AG04450 (cell line): ENCODE data around the gene MEF2A. TPM values are rescaled to one million over a fixed set of nuclear protein-coding genes. Genes with fewer than 3 reads are reported as not detected.
"Not testable (repeated sequence)": the region's sequence is repeated elsewhere in the genome, so short reads cannot be mapped to it uniquely, and the experiment has no call there.

Experiments used
- CTCF ChIA-PET: fragments of 300-600, 350-600 bp; formaldehyde crosslinking; extraction: SDS; loops from one replicate; lab custom pipeline; 2022; ENCODE audit warnings: antibody characterized with exemption, inconsistent platforms; lab: Charles Lee
- POLR2A ChIA-PET: fragments of 350-600 bp; formaldehyde crosslinking; extraction: SDS; loops from one replicate; lab custom pipeline; 2021; ENCODE audit warnings: antibody characterized with exemption, inconsistent platforms; lab: Yijun Ruan, JAX
- DNase-seq: peaks from one replicate; pipeline ENCODE4 v3.0.0-alpha.2; 2011; ENCODE audit warnings: low read depth, low spot score
- H3K27ac ChIP-seq: one replicate; pipeline ENCODE4 v1.5.1; 2012; ENCODE audit warnings: low read depth, low read length, control low read depth
- H3K27me3 ChIP-seq: one replicate; pipeline ENCODE4 v1.6.0; 2012; ENCODE audit warnings: low read length; ENCODE audit not compliant: control insufficient read depth, insufficient read depth
- H3K4me3 ChIP-seq: 2 replicates; pipeline ENCODE4 v1.5.1; 2011; ENCODE audit warnings: mild to moderate bottlenecking, low read depth, low read length, control low read depth
- H3K9me3 ChIP-seq: 2 replicates; pipeline ENCODE4 v1.5.1; 2012; ENCODE audit warnings: low read length; ENCODE audit not compliant: control insufficient read depth, insufficient read depth
- CTCF ChIP-seq: IDR thresholded peaks from 2 replicates; pipeline ENCODE4 v1.5.1; 2011; ENCODE audit warnings: low read depth, low read length, control low read depth, inconsistent platforms
- polyA plus RNA-seq: library from polyadenylated mRNA; depleted of rRNA; stranded (reverse); fragments of >200 nt; gene quantifications from 2 replicates; pipeline ENCODE4 v1.2.3, GENCODE V29; 2011

Gene MEF2A
- polyA plus RNA-seq, 1 experiment = 40.9 TPM

GRCh38 chr15:99733268-99734039 lies 167.7 kb downstream of the MEF2A start, which contains the start of gene LYSMD4:
LYSMD4 (minus strand) TSS chr15:99733437; CDS start chr15:99731999, 1,438 bp downstream.
- Histone ChIP-seq H3K27me3 (peaks cover 3% of the 10 kb centered on the region), H3K9me3 (peaks cover 5% of the 10 kb centered on the region; the same call in 1 of the 2 replicates), H3K27ac (peak within 1 kb of the TSS; percentile 57), H3K4me3 (peak within 1 kb of the TSS; percentile 75)
- POLR2A ChIA-PET = interaction anchor here (0.6 to 1.2 kb wide), 6 partner anchors 13 to 482 kb away, joined by 3 to 4 read pairs (median 3); partner anchors contain the start of gene LRRC28
- no peak for TF ChIP-seq CTCF
- CTCF ChIA-PET = interaction anchor here (0.5 to 6.2 kb wide), 7 partner anchors 20 to 927 kb away, joined by 3 to 65 read pairs (median 4); no protein-coding TSS in a partner anchor
- peak; percentile 66 for DNase-seq

- H3K9me3 ChIP-seq, H3K4me3 ChIP-seq, DNase-seq, H3K27me3 ChIP-seq, H3K27ac ChIP-seq: not testable (repeated sequence)
- CTCF ChIA-PET = interaction anchor here (1.5 to 6.0 kb wide), 2 partner anchors 23 to 30 kb away, joined by 11 to 54 read pairs; no protein-coding TSS in a partner anchor
- POLR2A ChIA-PET = interaction anchor here (1.2 kb wide), 1 partner anchor 25 kb away, joined by 4 read pairs; no protein-coding TSS in a partner anchor
Observed at GRCh38 chr15:99734040-99734291, 168.2 kb downstream of the MEF2A start.

- Histone ChIP-seq H3K9me3 (peaks cover 5% of the 10 kb centered on the region; the same call in 1 of the 2 replicates), H3K4me3 (no peak overlapping the region), H3K27me3 (peaks cover 3% of the 10 kb centered on the region), H3K27ac (no peak overlapping the region)
- POLR2A ChIA-PET = no interaction called here
- CTCF ChIA-PET = interaction anchor here (1.5 to 6.0 kb wide), 3 partner anchors 22 to 31 kb away, joined by 8 to 54 read pairs (median 11); no protein-coding TSS in a partner anchor
- no peak for DNase-seq
- no peak for TF ChIP-seq CTCF
Observed at GRCh38 chr15:99734575-99734974, 168.8 kb downstream of the MEF2A start.

- Histone ChIP-seq H3K4me3 (no peak overlapping the region), H3K27ac (no peak overlapping the region), H3K9me3 (peaks cover 5% of the 10 kb centered on the region; the same call in 1 of the 2 replicates), H3K27me3 (peaks cover 3% of the 10 kb centered on the region)
- CTCF ChIA-PET = interaction anchor here (1.1 to 1.6 kb wide), 2 partner anchors 20 to 32 kb away, joined by 4 to 8 read pairs; no protein-coding TSS in a partner anchor
- no peak for DNase-seq
- POLR2A ChIA-PET = no interaction called here
- no peak for TF ChIP-seq CTCF
Observed at GRCh38 chr15:99735868-99736267, 170.1 kb downstream of the MEF2A start.

- POLR2A ChIA-PET = no interaction called here
- CTCF ChIA-PET = interaction anchor here (1.0 to 1.1 kb wide), 2 partner anchors 20 to 464 kb away, joined by 4 to 6 read pairs; no protein-coding TSS in a partner anchor
- Histone ChIP-seq H3K27me3 (peaks cover 3% of the 10 kb centered on the region), H3K4me3 (no peak overlapping the region), H3K27ac (no peak overlapping the region), H3K9me3 (peaks cover 5% of the 10 kb centered on the region; the same call in 1 of the 2 replicates)
- no peak for TF ChIP-seq CTCF
- DNase-seq = no peak
Observed at GRCh38 chr15:99736702-99737101, 170.9 kb downstream of the MEF2A start.
